SK-N-SH (cell line): ENCODE data around the gene CD68.

Experiments used
- EP300 ChIP-seq, 2 experiments: IDR thresholded peaks; 2 replicates each; pipeline versions ENCODE4 v1.4.0 to v1.6.1; 2012; ENCODE audit warnings: borderline replicate concordance in 1 of 2, low read depth in 1 of 2, low read length in 1 of 2
- GABPA ChIP-seq: IDR thresholded peaks from 2 replicates; pipeline ENCODE4 v1.4.0; 2012; ENCODE audit warnings: low read depth, mild to moderate bottlenecking
- RFX5 ChIP-seq: IDR thresholded peaks from 2 replicates; pipeline ENCODE4 v1.6.1; 2012; ENCODE audit warnings: mild to moderate bottlenecking, improper control_type of control experiment, low read length
- TAF1 ChIP-seq: IDR thresholded peaks from 2 replicates; pipeline ENCODE4 v1.6.1; 2012; ENCODE audit warnings: low read depth, mild to moderate bottlenecking, low read length, moderate library complexity, borderline replicate concordance
- TF ChIP-seq, protein P1 (sequence below): fragments of 200-600 bp; sonication (generic); IDR thresholded peaks from 2 replicates; pipeline ENCODE4 v1.6.1; 2017; ENCODE audit warnings: antibody characterized with exemption, mild to moderate bottlenecking, moderate library complexity

DNA sequence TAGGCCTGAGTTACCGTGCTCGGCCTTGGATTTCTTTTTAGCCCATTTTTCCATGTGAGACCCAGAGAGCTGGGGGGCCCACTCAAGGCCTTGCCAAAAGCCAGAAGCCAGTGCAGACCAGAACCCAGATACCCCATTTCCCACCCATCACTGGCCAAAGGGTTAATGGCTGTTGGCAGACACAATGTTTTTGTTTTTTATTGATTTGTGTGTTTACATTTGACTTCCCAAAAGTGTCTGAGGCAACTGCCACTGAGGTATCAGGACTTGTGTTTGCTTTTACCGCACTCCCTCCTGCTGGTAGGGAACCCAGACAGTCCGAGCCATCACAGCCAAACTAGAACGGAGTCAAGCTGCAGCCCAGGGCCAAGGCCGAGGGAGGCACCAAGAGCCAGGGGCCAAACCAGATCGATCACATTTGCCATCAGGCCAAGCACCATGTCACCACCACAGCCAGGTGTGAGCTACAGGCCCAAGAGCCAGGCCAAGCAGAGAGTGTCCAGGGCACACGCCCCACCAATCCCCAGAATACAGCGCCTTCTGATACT lies 38.3 kb upstream of the CD68 start:
- TF ChIP-seq TAF1: no peak
- TF ChIP-seq, protein P1, sequence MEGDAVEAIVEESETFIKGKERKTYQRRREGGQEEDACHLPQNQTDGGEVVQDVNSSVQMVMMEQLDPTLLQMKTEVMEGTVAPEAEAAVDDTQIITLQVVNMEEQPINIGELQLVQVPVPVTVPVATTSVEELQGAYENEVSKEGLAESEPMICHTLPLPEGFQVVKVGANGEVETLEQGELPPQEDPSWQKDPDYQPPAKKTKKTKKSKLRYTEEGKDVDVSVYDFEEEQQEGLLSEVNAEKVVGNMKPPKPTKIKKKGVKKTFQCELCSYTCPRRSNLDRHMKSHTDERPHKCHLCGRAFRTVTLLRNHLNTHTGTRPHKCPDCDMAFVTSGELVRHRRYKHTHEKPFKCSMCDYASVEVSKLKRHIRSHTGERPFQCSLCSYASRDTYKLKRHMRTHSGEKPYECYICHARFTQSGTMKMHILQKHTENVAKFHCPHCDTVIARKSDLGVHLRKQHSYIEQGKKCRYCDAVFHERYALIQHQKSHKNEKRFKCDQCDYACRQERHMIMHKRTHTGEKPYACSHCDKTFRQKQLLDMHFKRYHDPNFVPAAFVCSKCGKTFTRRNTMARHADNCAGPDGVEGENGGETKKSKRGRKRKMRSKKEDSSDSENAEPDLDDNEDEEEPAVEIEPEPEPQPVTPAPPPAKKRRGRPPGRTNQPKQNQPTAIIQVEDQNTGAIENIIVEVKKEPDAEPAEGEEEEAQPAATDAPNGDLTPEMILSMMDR: no peak
- no peak for TF ChIP-seq GABPA
- TF ChIP-seq EP300 (IDR thresholded peaks at IDR 0.05; ENCODE audit: borderline replicate concordance in 1 of 2, low read depth in 1 of 2, low read length in 1 of 2): no peak
- TF ChIP-seq RFX5: no peak
